ENCODE measurements around the gene PRRG1. TPM values are rescaled to one million over a fixed set of nuclear protein-coding genes. Genes with fewer than 3 reads are reported as not detected.
"Not testable (repeated sequence)": the region's sequence is repeated elsewhere in the genome, so short reads cannot be mapped to it uniquely, and the experiment has no call there.

The PRRG1 gene
- total RNA-seq, 1 experiment from 2014 or later: 4.3 TPM

- no peak for DNase-seq (ENCODE audit: low read depth)
Observed at GRCh38 chrX:37378404-37378803, 29.2 kb downstream of the PRRG1 start.

GRCh38 chrX:37378830-37379229 is 29.7 kb downstream of the PRRG1 start:
- DNase-seq (ENCODE audit: low read depth): no peak

GRCh38 chrX:37380256-37380655 is 31.1 kb downstream of the PRRG1 start:
- no peak for DNase-seq (ENCODE audit: low read depth)

GRCh38 chrX:37380924-37381323 is 31.8 kb downstream of the PRRG1 start:
- peak; percentile 63 for DNase-seq (ENCODE audit: low read depth)

GRCh38 chrX:37383313-37383712 is 34.1 kb downstream of the PRRG1 start:
- no peak for DNase-seq (ENCODE audit: low read depth)

- no peak for DNase-seq (ENCODE audit: low read depth)
Observed at GRCh38 chrX:37388413-37388812, 39.2 kb downstream of the PRRG1 start.

GRCh38 chrX:37405956-37406355 is 56.8 kb downstream of the PRRG1 start:
- peak; percentile 2 for DNase-seq (ENCODE audit: low read depth)

- no peak for DNase-seq (ENCODE audit: low read depth)
Observed at GRCh38 chrX:37407736-37408135, 58.6 kb downstream of the PRRG1 start.

- DNase-seq (ENCODE audit: low read depth): no peak
Observed at GRCh38 chrX:37409278-37409677, 60.1 kb downstream of the PRRG1 start.

GRCh38 chrX:37420185-37420584 is 71.0 kb downstream of the PRRG1 start:
- DNase-seq (ENCODE audit: low read depth): no peak

- DNase-seq (ENCODE audit: low read depth): no peak
Observed at GRCh38 chrX:37420756-37421155, 71.6 kb downstream of the PRRG1 start.

- peak; percentile 9 for DNase-seq (ENCODE audit: low read depth)
Observed at GRCh38 chrX:37424000-37424429, 74.9 kb downstream of the PRRG1 start.

- DNase-seq (ENCODE audit: low read depth): no peak
Observed at GRCh38 chrX:37425370-37425769, 76.2 kb downstream of the PRRG1 start.

GRCh38 chrX:37428962-37429361 is 79.8 kb downstream of the PRRG1 start:
- not testable (repeated sequence) for DNase-seq (ENCODE audit: low read depth)

GRCh38 chrX:37434362-37434761 is 85.2 kb downstream of the PRRG1 start:
- no peak for DNase-seq (ENCODE audit: low read depth)

- no peak for DNase-seq (ENCODE audit: low read depth)
Observed at GRCh38 chrX:37437160-37437559, 88.0 kb downstream of the PRRG1 start.

- no peak for DNase-seq (ENCODE audit: low read depth)
Observed at GRCh38 chrX:37441377-37441776, 92.2 kb downstream of the PRRG1 start.

GRCh38 chrX:37445182-37445581 is 96.0 kb downstream of the PRRG1 start:
- DNase-seq (ENCODE audit: low read depth): no peak

- DNase-seq (ENCODE audit: low read depth): no peak
Observed at GRCh38 chrX:37453821-37454220, 104.7 kb downstream of the PRRG1 start.

- DNase-seq (ENCODE audit: low read depth): peak; percentile 62
Observed at GRCh38 chrX:37454537-37455285, 105.5 kb downstream of the PRRG1 start.

- DNase-seq (ENCODE audit: low read depth): peak; percentile 3
Observed at GRCh38 chrX:37455381-37455780, 106.2 kb downstream of the PRRG1 start.

GRCh38 chrX:37460285-37460684 is 111.1 kb downstream of the PRRG1 start:
- DNase-seq (ENCODE audit: low read depth): peak; percentile 21

- DNase-seq (ENCODE audit: low read depth): no peak
Observed at GRCh38 chrX:37462346-37462745, 113.2 kb downstream of the PRRG1 start.
